GM12878 (cell line): ENCODE results near the gene STAT4. TPM values are rescaled to one million over a fixed set of nuclear protein-coding genes. Genes with fewer than 3 reads are reported as not detected.
A peak's percentile ranks its signal among the peaks of the same experiment; 100 is the strongest.

Source experiments
- ASH2L ChIP-seq: fragments of 300-600, 200-600 bp; sonication (generic); IDR thresholded peaks from 2 replicates; pipeline ENCODE4 v1.6.1; 2017; ENCODE audit warnings: low read depth, mild to moderate bottlenecking, borderline replicate concordance
- BCLAF1 ChIP-seq: fragments of 450-650 bp; IDR thresholded peaks from 2 replicates; pipeline ENCODE4 v1.6.1; 2017; ENCODE audit warnings: antibody characterized with exemption, mild to moderate bottlenecking, moderate library complexity
- CHD2 ChIP-seq: IDR thresholded peaks from 2 replicates; pipeline ENCODE4 v1.6.1; 2011; ENCODE audit warnings: low read depth, low read length, improper control_type of control experiment, borderline replicate concordance
- FOXK2 ChIP-seq: fragments of 450-650 bp; IDR thresholded peaks from 2 replicates; pipeline ENCODE4 v1.6.1; 2017; ENCODE audit warnings: mild to moderate bottlenecking, moderate library complexity
- GABPA ChIP-seq: IDR thresholded peaks from 2 replicates; pipeline ENCODE4 v1.6.1; 2014; ENCODE audit warnings: antibody characterized with exemption, low read depth, mild to moderate bottlenecking, inconsistent platforms
- IRF4 ChIP-seq: IDR thresholded peaks from 2 replicates; pipeline ENCODE4 v1.6.1; 2011; ENCODE audit warnings: low read depth, low read length
- MTA2 ChIP-seq: fragments of 450-650 bp; IDR thresholded peaks from 2 replicates; pipeline ENCODE4 v1.6.1; 2016; ENCODE audit warnings: low read depth, mild to moderate bottlenecking, moderate library complexity
- POLR2AphosphoS5 ChIP-seq: IDR thresholded peaks from 2 replicates; pipeline ENCODE4 v1.6.1; 2011; ENCODE audit warnings: mild to moderate bottlenecking, low read length, inconsistent platforms
- RAD21 ChIP-seq: IDR thresholded peaks from 2 replicates; pipeline ENCODE4 v1.6.1; 2011; ENCODE audit warnings: mild to moderate bottlenecking, low read depth, low read length, moderate library complexity; ENCODE audit not compliant: insufficient read depth
- RCOR1 ChIP-seq: conservative IDR thresholded peaks from 2 replicates; pipeline ENCODE4 v1.6.1; 2012; ENCODE audit warnings: low read depth, low read length, improper control_type of control experiment
- RUNX3 ChIP-seq: IDR thresholded peaks from 2 replicates; pipeline ENCODE4 v1.6.1; 2012; ENCODE audit warnings: low read length, inconsistent platforms
- SIN3A ChIP-seq: IDR thresholded peaks from 2 replicates; pipeline ENCODE4 v1.6.1; 2012; ENCODE audit warnings: low read depth, low read length, improper control_type of control experiment
- TBL1XR1 ChIP-seq: IDR thresholded peaks from 2 replicates; pipeline ENCODE4 v1.6.1; 2012; ENCODE audit warnings: low read depth, low read length, improper control_type of control experiment
- TCF7 ChIP-seq: IDR thresholded peaks from 2 replicates; pipeline ENCODE4 v1.6.1; 2014; ENCODE audit warnings: antibody characterized with exemption, borderline replicate concordance
- YBX1 ChIP-seq: fragments of 450-650 bp; IDR thresholded peaks from 2 replicates; pipeline ENCODE4 v1.6.1; 2016; ENCODE audit warnings: antibody characterized with exemption
- ZNF217 ChIP-seq: fragments of 450-650 bp; IDR thresholded peaks from 2 replicates; pipeline ENCODE4 v1.6.1; 2017; ENCODE audit warnings: antibody characterized with exemption, mild to moderate bottlenecking
- polyA plus RNA-seq, 11 experiments: library from polyadenylated mRNA; depleted of rRNA in 4 of 11; unstranded in 6 of 11; stranded (reverse) in 5 of 11; fragments of >200 nt; fragmentation: Nextera tagmentation in 4 of 11; fragmentation: Illumina TruSeq in 1 of 11; extraction: Ambion mirVana in 4 of 11; extraction: Trizol in 1 of 11; gene quantifications; 1 replicate in 1 of 11; 2 replicates in 10 of 11; pipeline versions ENCODE4 v1.2.1 to v1.2.3, GENCODE V29; 2011 to 2016; ENCODE audit warnings: inconsistent platforms in 2 of 11, missing spikeins in 2 of 11, low read depth in 1 of 11
- total RNA-seq, 4 experiments: library from RNA; depleted of rRNA in 3 of 4; stranded (reverse); fragments of >200 nt in 3 of 4; fragmentation: Illumina TruSeq in 1 of 4; extraction: Trizol in 1 of 4; gene quantifications; 2 replicates each; pipeline versions ENCODE4 v1.2.1 to v1.2.3, GENCODE V29; 2013 to 2021
- TF ChIP-seq, protein P1 (sequence below): fragments of 450-650 bp; IDR thresholded peaks from 2 replicates; pipeline ENCODE4 v1.6.1; 2017; ENCODE audit warnings: mild to moderate bottlenecking, low read depth, inconsistent platforms; ENCODE audit not compliant: poor library complexity, severe bottlenecking
- TF ChIP-seq, protein P2 (sequence below): fragments of 450-650 bp; IDR thresholded peaks from 2 replicates; pipeline ENCODE4 v1.6.1; 2018; ENCODE audit warnings: mild to moderate bottlenecking, low read depth, moderate library complexity; ENCODE audit not compliant: partially characterized antibody
- TF ChIP-seq, protein P3 (sequence below): fragments of 150-350 bp; IDR thresholded peaks from 2 replicates; pipeline ENCODE4 v1.6.1; 2014; ENCODE audit warnings: mild to moderate bottlenecking, low read depth, low read length
- TF ChIP-seq, protein P4 (sequence below): IDR thresholded peaks from 2 replicates; pipeline ENCODE4 v1.6.1; 2011; ENCODE audit warnings: borderline replicate concordance, low read depth, mild to moderate bottlenecking, moderate library complexity, mixed read lengths, low read length; ENCODE audit not compliant: insufficient read depth; ENCODE audit errors: extremely low read length

Gene STAT4
- total and polyA plus RNA-seq, 10 of the 15 experiments (the other 5 are each of a cell fraction or from before 2014, with no cell fraction given), result 3.1 to 9.3 (median 7.1) TPM

DNA sequence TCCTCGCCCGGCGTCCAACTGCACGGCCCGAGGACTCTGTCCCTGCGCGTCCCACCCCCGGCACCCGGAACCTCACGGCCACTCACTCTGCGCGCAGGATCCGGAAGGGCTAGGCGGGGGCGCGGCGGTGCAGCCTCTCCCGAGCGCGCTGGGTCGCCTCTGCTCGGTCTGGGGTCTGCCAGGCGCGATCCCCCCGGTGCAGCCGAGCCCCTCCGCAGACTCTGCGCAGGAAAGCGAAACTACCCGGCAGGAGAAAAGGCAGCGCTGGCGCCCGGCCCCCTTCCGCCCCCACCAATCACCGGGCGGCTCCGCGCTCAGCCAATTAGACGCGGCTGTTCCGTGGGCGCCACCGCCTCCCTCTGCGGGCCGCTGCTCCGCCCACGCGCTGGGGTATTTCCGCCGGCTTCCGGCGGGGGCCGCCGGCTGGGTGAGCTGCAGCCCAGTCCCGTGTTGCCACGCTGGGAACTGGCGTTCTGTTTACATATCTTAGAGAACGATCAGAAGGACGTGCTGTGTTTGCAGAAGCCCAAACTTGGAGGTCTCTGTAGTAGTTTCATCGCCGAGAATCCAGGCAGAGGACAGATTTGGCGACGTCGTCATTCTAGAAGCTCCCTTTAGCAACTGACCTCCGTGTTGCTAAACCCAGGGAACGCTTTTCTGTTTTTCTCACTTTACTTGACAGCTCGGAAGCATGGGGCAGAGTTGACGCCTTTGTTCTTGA, 136.7 kb downstream of the STAT4 start, which contains the start of gene STAT1 (continued):
- TF ChIP-seq, protein P1, sequence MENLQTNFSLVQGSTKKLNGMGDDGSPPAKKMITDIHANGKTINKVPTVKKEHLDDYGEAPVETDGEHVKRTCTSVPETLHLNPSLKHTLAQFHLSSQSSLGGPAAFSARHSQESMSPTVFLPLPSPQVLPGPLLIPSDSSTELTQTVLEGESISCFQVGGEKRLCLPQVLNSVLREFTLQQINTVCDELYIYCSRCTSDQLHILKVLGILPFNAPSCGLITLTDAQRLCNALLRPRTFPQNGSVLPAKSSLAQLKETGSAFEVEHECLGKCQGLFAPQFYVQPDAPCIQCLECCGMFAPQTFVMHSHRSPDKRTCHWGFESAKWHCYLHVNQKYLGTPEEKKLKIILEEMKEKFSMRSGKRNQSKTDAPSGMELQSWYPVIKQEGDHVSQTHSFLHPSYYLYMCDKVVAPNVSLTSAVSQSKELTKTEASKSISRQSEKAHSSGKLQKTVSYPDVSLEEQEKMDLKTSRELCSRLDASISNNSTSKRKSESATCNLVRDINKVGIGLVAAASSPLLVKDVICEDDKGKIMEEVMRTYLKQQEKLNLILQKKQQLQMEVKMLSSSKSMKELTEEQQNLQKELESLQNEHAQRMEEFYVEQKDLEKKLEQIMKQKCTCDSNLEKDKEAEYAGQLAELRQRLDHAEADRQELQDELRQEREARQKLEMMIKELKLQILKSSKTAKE, result peak; percentile 36
- TF ChIP-seq, protein P2, sequence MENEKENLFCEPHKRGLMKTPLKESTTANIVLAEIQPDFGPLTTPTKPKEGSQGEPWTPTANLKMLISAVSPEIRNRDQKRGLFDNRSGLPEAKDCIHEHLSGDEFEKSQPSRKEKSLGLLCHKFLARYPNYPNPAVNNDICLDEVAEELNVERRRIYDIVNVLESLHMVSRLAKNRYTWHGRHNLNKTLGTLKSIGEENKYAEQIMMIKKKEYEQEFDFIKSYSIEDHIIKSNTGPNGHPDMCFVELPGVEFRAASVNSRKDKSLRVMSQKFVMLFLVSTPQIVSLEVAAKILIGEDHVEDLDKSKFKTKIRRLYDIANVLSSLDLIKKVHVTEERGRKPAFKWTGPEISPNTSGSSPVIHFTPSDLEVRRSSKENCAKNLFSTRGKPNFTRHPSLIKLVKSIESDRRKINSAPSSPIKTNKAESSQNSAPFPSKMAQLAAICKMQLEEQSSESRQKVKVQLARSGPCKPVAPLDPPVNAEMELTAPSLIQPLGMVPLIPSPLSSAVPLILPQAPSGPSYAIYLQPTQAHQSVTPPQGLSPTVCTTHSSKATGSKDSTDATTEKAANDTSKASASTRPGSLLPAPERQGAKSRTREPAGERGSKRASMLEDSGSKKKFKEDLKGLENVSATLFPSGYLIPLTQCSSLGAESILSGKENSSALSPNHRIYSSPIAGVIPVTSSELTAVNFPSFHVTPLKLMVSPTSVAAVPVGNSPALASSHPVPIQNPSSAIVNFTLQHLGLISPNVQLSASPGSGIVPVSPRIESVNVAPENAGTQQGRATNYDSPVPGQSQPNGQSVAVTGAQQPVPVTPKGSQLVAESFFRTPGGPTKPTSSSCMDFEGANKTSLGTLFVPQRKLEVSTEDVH, result no peak
- TF ChIP-seq ASH2L (no peak; the same call in 1 of the 2 replicates), RAD21 (peak; percentile 8; the same call in 1 of the 2 replicates), IRF4 (peak; percentile 36; the same call in 1 of the 2 replicates), GABPA (peak; percentile 72), FOXK2 (peak; percentile 86), RUNX3 (peak; percentile 92), POLR2AphosphoS5 (peak; percentile 99), TBL1XR1 (peak; percentile 87; the same call in 1 of the 2 replicates), CHD2 (peak; percentile 85), BCLAF1 (no peak), MTA2 (peak; percentile 35; the same call in 1 of the 2 replicates), ZNF217 (no peak), TCF7 (no peak), RCOR1 (peak; percentile 88; the same call in 1 of the 2 replicates), YBX1 (no peak), SIN3A (peak; percentile 94)
- TF ChIP-seq, protein P3, sequence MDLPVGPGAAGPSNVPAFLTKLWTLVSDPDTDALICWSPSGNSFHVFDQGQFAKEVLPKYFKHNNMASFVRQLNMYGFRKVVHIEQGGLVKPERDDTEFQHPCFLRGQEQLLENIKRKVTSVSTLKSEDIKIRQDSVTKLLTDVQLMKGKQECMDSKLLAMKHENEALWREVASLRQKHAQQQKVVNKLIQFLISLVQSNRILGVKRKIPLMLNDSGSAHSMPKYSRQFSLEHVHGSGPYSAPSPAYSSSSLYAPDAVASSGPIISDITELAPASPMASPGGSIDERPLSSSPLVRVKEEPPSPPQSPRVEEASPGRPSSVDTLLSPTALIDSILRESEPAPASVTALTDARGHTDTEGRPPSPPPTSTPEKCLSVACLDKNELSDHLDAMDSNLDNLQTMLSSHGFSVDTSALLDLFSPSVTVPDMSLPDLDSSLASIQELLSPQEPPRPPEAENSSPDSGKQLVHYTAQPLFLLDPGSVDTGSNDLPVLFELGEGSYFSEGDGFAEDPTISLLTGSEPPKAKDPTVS, result peak; percentile 49; the same call in 1 of the 2 replicates
- TF ChIP-seq, protein P4, sequence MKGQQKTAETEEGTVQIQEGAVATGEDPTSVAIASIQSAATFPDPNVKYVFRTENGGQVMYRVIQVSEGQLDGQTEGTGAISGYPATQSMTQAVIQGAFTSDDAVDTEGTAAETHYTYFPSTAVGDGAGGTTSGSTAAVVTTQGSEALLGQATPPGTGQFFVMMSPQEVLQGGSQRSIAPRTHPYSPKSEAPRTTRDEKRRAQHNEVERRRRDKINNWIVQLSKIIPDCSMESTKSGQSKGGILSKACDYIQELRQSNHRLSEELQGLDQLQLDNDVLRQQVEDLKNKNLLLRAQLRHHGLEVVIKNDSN, result peak; percentile 65
